Eye (tissue), 1 donor: Measurements from ENCODE around the gene ZSCAN9.

Experiments
- DNase-seq: peaks from one replicate; pipeline ENCODE4 v3.0.0-alpha.2; 2015

Gene ZSCAN9

GRCh38 chr6:28224131-28225055 lies 682 bp upstream of the ZSCAN9 start:
- no peak for DNase-seq

DNA sequence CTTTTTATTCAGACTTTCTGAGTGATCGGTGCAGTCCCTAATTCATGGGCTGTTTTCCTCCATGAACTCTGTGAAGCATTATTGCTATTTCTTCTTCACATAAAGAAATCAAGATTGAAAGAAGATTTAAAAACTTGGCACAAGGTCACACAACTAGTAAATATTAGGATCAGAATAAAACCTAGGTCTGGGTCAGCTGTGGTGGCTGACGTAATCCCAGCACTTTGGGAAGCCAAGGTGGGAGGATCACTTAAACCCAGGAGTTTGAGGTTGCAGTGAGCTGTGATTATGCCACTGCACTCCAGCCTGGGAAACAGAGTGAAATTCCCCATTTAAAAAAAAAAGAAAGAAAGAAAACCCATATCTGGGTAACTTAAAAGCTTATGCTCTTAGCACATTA lies 1.4 kb downstream of the ZSCAN9 start:
- DNase-seq, result no peak

DNA sequence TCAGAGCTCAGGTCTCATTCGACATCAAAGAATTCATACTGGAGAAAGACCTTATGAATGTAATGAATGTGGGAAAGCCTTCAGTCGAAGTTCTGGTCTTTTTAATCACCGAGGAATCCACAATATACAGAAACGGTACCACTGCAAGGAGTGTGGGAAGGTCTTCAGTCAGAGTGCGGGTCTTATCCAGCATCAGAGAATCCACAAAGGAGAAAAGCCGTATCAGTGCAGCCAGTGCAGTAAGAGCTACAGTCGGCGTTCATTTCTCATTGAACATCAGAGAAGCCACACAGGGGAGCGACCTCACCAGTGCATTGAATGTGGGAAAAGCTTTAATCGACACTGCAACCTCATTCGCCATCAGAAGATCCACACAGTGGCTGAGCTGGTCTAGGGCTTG lies 7.7 kb downstream of the ZSCAN9 start:
- DNase-seq, result no peak

- no peak for DNase-seq
These were observed 10.9 kb downstream of the ZSCAN9 start for GRCh38 chr6:28235912-28236452.

DNA sequence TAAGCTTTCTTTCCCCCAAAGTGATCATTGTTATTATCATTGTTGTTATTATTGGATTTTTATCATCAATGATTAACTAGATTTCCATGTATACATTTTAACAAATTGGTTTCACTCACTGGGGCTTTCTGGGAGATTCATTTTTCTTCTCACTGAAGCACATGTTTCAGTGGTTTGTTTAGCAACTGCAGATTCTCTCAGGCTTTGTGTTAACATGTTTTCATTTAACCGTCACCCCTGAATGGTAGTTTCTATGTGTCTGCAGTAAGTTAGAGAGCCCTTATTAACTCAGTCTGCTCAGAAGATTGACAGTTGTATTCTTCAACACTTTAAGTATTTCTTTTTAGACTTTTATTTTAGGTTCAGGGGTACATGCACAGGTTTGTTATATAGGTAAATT lies 14.6 kb downstream of the ZSCAN9 start:
- DNase-seq, result no peak

- no peak for DNase-seq
These were observed 15.4 kb downstream of the ZSCAN9 start for GRCh38 chr6:28240471-28240870.

DNA sequence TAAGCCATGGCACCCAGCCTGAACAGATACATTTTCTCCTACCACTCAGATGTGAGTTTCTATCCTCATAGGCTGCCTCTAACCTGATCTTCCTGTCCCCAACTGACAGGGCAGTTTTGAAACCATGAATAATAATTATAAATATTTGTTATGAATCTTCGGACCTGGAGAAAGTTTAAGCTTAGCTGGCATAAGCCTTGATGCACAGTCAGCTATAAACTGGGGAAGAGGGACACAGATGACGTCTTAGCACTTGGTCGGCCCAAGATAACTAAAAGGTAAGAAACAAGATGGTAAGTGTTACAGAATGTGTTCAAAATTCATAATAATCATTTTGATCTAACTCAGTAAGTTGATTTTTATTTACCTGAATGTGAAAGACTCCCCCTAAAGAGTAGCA lies 18.9 kb downstream of the ZSCAN9 start:
- no peak for DNase-seq

DNA sequence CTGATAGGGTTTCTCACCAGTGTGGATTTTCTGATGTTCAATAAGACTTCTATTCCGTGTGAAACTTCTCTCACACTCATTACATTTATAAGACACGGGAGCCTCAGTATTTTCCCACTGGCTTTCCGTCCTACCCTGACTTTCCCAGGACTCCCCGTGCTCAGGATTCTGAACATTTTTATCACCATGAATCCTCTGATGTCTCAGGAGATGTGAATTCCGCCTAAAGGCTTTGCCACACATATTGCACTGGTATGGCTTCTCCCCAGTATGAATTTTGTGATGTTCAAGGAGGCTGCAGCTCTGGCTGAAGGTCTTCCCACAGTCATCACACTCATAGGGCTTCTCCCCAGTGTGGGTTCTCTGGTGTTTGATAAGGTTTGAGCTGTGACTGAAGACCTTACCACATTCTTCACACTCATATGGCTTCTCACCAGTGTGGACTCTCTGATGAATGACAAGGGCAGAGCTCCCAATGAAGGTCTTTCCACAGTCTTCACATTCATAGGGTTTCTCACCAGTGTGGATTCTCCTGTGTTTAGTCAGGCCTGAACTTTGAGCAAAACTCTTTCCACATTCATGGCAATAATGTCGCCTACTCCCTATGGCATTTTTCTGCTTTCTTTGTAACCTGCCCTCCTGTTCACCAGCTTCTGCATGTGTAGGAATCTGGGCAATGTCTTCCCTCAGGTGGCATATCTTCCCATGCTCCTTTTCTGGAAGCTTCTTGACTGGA lies 20.3 kb downstream of the ZSCAN9 start:
- DNase-seq, result no peak

DNA sequence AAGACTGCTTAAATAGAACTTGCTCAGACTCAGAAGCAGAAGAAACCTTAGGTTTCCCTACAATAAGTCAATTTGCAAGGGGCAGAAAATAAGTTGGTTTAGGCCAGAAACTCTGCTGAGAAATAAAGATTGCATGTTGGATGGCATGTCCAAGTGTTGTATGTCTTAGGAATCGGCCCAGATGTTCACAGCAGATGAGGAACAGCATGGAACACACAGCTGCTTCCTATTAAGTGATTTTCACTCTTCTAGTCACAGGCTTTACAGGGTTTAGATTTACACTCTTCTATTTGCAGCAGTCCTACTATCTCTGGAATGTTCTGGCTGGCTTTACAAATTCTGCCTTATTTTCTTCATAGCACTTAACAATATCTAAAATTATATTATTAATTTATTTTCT lies 23.8 kb downstream of the ZSCAN9 start:
- no peak for DNase-seq

DNA sequence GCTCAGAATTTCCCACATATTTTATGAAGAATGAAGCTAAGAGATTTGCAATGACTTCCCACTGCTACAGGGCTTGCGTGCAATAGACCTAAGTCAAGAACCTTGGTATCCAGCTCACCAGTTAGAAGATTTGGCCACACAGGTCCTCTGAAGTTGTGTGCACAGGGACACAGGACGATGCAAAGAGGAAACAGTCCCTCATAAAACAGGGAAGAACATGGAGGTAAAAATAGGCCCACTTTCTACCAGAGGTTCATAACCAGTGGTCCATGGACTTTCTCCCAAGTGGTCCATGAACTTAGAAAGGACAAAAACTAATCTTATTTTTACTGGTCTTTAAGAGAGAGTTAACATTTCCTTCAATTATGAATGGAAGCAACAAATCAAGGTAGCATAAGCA lies 25.7 kb downstream of the ZSCAN9 start:
- DNase-seq, result no peak

- DNase-seq, result no peak
These were observed 26.6 kb downstream of the ZSCAN9 start for GRCh38 chr6:28251661-28252008.

GRCh38 chr6:28252009-28252975 lies 27.2 kb downstream of the ZSCAN9 start, which contains the start of gene ZKSCAN4:
Gene ZKSCAN4, minus strand, starts transcription at chr6:28252269. Its CDS starts 289 bp downstream, at chr6:28251980.
- DNase-seq, result peak; percentile 98

DNA sequence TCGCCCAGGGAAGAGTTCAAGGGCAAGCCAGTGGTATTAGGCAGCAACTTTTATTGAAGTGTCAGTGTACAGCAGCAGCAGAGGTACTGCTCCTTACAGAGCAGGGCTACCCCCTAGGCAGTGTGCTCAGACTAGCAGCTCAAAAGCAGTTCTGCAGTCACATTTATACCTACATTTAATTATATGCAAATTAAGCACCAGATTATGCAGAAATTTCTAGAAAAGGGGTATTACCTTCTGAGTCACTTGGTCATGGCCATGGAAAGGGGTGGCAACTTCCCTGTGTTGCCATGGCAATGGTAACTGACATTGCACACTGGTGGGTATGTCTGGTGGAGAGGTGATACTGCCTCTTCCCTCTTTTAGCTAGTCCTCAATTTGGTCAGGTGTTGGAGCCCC lies 29.0 kb downstream of the ZSCAN9 start:
- no peak for DNase-seq

DNA sequence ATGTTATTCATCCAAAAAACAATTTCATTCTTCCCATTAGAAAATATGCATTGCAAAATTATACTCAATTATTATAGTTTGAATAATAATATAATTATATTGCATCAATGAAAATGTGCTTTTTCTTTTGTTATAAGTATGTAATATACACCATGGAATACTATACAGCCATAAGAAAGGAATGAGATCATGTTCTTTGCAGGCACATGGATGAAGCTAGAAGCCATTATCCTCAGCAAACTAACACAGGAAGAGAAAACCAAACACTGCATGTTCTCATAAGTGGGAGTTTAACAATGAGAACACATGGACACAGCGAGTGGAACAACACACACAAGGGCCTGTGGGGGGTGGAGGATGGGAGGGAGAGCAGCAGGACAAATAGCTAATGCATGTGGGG lies 32.0 kb downstream of the ZSCAN9 start:
- no peak for DNase-seq

- peak; percentile 74 for DNase-seq
These were observed 34.1 kb downstream of the ZSCAN9 start, which contains the start of gene NKAPL for GRCh38 chr6:28258877-28259777. Gene NKAPL, plus strand, starts transcription at chr6:28259297. Its CDS starts 75 bp downstream, at chr6:28259372.

GRCh38 chr6:28263922-28264321 lies 38.8 kb downstream of the ZSCAN9 start:
- DNase-seq, result no peak

DNA sequence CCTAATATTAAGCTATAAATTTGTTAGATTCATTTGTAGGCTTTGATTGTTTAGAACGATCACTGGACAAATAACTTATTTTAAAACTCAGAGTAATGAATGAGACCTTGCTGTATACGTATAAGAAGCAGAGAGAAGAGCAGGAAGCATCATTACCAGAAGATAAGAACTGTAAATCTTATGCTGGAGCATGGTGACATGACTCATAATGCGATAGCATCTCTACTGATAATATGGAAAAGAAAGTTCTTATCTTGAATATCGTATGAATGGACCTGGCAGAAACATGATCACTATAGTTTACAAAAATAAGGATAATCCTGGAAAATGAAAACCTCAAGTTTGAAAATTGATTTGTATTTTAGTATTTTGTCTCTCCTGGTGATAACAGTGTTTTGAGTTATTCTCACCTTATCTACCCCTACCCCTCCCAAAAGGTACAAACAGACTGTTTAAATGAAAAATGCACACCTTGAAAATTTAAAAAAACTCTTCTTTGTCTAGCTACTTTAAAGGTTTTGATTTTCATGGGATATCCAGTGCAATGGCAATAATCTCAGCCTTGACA lies 39.8 kb downstream of the ZSCAN9 start:
- DNase-seq, result no peak

GRCh38 chr6:28266563-28266961 lies 41.5 kb downstream of the ZSCAN9 start:
- no peak for DNase-seq

DNA sequence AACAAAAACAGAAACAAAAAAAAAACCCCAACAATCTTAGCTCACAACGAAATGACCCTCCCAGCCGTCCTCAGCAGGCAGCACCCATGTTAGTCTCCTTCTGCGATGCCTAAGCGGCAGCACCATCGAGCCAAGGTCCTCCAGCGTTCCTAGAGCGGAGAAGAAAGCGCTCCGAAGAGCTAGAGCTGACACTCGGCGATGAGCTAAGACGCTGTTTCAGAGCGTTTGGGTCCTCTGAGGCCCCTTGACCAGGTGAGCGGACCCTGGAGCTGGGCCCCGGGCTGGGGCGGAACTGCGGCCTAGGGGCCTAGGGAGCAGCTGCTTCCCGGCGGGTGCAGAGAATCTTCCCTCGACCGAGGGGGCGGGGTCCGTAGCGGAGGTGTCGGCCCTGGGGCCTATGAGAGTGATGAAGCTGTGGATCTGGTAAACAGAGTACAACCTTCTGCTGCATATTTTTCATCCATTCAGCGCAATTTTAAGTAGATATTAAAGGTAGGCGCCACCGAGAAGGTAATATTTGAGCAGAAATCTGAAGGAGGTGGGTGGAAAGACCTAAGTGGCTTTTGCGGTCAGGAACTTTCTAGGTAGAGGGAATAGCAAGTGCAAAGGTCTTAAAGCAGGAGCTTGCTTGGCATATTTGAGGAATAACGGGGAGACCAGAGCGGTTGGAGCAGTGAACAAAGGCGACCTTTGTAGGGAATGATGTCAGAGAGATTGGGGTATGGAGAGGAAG lies 42.1 kb downstream of the ZSCAN9 start, which contains the start of gene ZSCAN26:
Gene ZSCAN26 (plus strand): TSS at position 182 of the 733 bp plus-strand sequence. CDS start 4,777 bp downstream, outside the sequence.
- DNase-seq, result peak; percentile 98

DNA sequence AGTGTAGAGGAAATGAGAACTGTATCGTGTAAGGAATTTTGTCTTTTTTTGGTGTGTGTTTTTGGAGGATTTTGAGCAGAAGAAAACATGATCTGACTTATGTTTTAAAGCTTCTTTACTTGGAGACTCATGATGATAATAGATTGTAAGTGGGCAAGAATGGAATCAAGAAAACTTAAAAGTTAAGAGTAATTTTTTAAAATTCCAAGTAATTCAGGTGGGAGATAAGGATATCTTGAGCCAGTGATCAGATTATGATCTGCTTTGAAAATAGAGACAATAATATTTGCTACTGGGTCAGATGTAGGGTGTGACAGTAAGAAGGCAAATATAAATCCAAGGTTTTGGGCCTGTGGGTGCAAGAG lies 42.6 kb downstream of the ZSCAN9 start:
- DNase-seq, result no peak
